Hypothalamus (tissue), 51 donors: ENCODE results near the gene RAI2.

ENCODE experiments used
- DNase-seq, 51 donors: peaks; one replicate each; lab custom pipeline; 2025; lab: John Stamatoyannopoulos, UW

The RAI2 gene

GRCh38 chrX:17830211-17830610, 30.9 kb downstream of the RAI2 start:
- DNase-seq, result no peak

GRCh38 chrX:17829566-17829965, 31.5 kb downstream of the RAI2 start:
- DNase-seq, result no peak

DNA sequence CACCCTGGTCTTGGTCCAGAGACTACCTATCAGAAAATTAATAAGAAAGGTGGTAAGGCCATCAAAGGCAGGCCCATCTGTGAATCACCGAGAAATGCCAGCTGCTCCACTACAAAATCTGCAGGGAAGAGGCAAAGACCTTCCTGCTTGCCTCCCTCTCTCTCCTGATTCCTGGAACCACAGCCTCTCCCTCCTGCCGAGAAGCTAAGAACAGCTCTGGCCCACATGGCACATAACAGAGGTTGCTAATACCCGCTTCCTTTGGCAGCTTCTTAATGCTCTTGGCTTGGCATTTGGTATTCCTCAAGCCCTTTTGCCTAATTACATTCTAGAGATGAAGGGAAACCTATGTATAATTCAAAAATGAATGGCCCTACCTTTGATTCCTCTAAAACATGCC, 32.9 kb downstream of the RAI2 start:
- DNase-seq, result peak in 3 of 51 donors; percentile 0

- DNase-seq, result no peak
Observed at GRCh38 chrX:17826609-17827496, 34.2 kb downstream of the RAI2 start.

GRCh38 chrX:17824980-17825379, 36.1 kb downstream of the RAI2 start:
- DNase-seq, result peak in 1 of 51 donors; percentile 2

GRCh38 chrX:17822351-17822750, 38.7 kb downstream of the RAI2 start:
- DNase-seq, result no peak

GRCh38 chrX:17820100-17820499, 41.0 kb downstream of the RAI2 start:
- no peak for DNase-seq

- DNase-seq, result no peak
Observed at GRCh38 chrX:17818726-17819125, 42.4 kb downstream of the RAI2 start.

DNA sequence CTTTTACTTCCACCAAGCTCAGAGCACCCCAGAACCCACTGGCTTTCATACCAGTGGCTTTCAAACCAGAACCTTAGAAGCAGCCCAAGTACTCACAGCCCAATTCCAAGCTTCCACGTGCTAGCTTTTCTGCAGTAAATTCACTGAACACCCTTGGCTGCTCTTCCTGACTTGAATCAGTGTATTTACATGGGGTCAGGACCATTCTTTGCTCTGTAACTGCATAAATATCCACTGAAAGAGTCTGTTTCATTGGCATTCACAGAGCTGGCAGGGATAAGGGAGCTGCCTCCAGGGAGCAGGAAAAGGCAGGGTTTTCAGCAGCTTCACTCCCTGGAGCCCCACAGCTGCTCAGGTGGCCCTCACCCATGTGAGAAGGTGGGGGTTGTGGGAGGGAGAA, 43.8 kb downstream of the RAI2 start:
- DNase-seq, result peak in 1 of 51 donors; percentile 6

DNA sequence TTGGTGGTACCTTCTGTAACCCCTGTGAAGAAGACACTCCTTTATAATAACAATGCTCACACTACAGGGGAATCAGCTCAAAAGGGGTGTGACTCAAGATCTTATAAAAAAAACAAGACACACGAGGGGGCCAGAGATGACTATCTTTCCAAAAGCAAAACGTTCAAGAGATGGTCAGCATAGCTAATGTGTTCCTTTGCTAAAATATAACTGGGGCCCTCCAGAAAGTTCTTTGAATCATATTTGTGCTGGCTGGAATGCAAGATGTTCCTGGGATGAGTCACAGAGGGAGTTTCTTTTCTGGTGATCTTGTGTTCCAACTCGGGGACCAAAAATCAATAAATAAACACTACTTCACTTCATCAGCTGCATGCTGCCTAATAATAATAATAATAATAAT, 46.5 kb downstream of the RAI2 start:
- DNase-seq, result no peak

DNA sequence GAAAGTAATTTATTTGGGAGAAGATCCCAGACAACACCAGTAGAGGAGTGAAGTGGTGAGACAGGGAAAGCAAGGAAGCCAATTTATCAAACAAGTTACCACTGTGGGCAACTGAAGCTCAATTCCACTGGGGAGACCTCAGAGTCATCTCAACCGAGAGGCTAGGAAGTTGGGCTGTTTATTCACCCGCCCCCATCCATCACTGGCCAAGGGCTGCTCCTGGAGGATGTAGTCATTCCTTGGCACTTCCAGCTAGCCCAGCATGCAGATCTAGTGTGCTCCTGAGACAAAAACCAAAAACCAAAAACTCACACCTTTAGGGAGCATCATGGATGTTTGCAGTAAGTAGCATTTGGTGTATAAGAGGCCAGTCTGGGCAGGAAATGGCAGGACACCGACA, 47.0 kb downstream of the RAI2 start:
- DNase-seq, result no peak

DNA sequence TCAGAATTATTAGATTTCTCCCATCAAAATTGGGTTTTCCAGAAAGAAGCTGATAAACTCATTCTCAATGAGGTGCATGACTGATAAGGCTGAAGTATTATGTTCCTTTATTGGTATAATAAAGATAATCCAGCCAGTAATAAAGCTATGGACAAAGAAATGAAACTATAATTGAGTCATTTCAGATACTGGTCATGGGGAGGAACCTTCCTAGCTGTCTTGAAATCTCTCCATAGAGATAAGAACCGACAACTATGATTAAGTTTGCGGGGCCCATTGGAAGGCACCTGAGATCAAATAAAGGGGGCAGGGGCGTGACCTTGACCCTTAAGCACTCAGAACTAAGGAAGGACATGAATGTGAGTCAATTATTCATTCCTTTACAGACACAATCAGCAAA, 47.8 kb downstream of the RAI2 start:
- DNase-seq, result no peak

DNA sequence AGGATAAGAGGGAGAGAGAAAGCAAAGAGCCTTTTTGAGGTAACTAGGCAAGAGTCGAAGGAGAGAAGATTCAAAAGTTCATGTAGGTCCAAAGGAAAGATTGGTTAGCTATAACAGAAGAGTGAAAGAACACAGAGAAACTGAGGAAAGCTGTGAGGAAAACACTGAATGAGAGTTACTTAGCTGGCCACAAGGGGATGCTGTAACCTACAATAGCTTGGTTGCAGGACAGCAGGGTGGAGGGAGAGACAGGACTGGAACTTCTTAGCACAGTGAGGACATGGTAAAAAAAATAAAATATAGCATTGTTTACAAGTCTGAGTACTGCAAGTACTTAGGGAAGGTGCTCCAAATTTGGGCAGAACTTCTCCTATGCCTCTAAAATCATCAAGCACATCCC, 48.3 kb downstream of the RAI2 start:
- DNase-seq, result no peak

- DNase-seq, result no peak
Observed at GRCh38 chrX:17809984-17810383, 51.1 kb downstream of the RAI2 start.

DNA sequence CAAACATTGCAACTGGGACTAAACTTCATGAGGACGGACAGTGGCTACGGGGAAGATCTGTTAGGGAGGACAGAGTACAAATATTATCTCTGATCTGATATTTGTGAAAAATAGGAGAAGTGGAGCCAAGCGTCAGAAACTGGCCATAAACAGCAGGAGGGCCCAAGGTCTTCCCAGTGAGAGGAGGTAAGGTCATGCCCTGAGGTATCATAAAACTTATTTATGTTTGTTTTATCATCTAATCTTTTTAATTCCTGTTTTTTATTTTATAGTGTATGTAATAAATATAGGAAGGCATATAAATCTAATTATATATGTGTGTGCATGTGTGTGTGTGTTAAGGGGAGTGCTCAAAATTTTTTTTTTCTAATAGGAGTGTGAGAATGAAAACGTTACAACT, 51.8 kb downstream of the RAI2 start:
- no peak for DNase-seq

- no peak for DNase-seq
Observed at GRCh38 chrX:17805120-17805519, 56.0 kb downstream of the RAI2 start.

DNA sequence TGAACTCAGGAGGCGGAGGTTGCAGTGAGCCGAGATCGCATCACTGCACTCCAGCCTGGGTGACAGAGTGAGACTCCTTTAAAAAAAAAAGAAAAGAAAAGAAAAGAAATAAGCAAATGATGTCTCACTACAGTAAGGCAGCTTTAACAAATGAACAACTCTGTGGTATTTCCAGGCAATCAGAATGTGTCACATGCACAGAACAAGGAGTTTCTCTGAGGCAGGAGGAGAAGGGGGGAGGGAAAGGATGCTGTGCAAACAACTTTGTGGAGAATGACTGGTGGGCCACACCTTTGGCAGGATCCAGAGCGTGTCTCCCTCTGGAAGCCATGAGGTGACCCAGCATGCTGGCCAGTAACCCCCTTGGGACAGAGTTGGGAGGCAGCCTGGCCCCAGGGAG, 57.6 kb downstream of the RAI2 start:
- DNase-seq, result no peak

GRCh38 chrX:17802756-17803155, 58.3 kb downstream of the RAI2 start:
- DNase-seq, result peak in 2 of 51 donors; percentile 0 to 4

DNA sequence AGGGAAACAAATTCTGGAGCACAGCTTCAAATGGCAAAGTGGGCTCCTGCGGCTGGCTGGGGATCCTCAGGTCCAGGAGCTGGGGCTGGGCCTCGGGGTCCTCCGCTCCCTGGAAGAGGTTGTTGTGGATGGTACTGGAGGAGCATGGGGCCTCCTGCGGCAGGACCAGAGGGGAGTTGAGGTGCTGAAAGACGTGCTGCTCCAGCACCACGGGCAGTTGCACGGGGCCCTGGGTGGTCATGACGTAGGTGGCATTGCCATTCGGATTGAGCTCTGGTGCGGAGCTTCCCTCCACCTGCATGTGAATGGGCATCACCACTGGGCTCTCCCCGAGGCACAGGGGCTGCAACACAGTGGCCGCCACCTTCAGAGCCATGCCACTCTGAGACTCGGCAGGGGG, 59.7 kb downstream of the RAI2 start:
- no peak for DNase-seq

DNA sequence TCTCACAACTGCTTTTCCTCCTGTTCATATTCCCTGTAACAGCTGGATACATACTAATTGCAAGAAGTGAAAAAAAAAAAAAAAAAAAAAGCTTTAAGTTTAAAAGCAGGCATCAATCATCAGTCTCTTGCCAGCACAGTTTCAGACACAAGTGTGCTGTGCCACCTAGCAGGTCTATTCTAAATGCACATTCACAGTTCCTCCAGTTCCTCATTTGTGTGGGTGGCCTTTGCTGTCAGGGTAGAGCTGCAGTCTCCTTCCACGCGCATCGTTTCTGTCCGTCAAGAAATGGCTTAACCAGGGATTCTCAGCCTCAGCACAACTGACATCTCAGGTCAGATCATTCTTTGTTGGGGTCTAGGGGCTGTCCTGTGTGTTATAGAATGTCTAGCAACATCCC, 62.2 kb downstream of the RAI2 start:
- DNase-seq, result peak in 1 of 51 donors; percentile 5

GRCh38 chrX:17792826-17793225, 68.3 kb downstream of the RAI2 start:
- DNase-seq, result peak in 8 of 51 donors; percentile 0 to 17 (median 12)

DNA sequence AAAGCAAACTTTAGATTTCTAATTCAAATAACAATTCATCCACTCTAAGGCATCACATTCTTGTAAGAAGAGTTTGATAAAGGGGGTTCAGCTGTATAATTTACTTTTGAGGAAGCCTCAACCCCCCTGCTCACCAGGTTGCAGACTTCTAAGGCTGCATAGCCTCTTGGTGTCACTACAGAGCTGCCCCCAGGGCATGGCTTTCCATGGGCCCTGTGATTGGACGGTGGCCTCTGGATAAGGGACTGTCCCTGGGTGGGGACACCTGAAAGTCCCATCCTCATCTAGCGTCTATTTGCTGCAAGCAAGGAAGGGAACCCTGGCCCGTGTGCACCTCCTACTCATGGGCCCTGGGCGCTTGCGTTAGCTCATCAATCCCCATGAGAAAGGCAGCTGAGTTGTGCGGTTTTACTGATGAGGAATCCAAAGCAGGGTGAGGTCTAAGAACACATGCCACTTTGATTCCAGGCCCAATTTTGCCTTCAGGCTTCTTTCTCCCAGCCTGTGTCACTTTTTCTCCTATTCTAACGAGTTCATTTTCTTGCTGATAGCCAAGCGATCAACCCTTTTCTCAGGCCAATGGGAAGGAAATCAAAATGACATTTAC, 72.0 kb downstream of the RAI2 start:
- DNase-seq, result no peak
